OCI-LY1 (cell line): ENCODE data around the gene SH3D19.

Source experiments
- H2AFZ ChIP-seq: fragments of 200-600 bp; sonication (generic), shearing (Covaris generic); 2 replicates; pipeline ENCODE4 v1.6.0; 2014; ENCODE audit warnings: antibody characterized with exemption, mild to moderate bottlenecking, low read length
- H3F3A ChIP-seq: fragments of 200-600 bp; sonication (generic), shearing (Covaris generic); 2 replicates; pipeline ENCODE4 v1.6.0; 2014; ENCODE audit warnings: mild to moderate bottlenecking, antibody characterized with exemption, low read length, moderate library complexity; ENCODE audit not compliant: insufficient read depth
- H3K27ac ChIP-seq: fragments of 200-600 bp; sonication (generic); 2 replicates; pipeline ENCODE4 v1.5.1; 2014; ENCODE audit warnings: low read length, mixed run types, mild to moderate bottlenecking, low read depth; ENCODE audit not compliant: poor library complexity, severe bottlenecking
- H3K27me3 ChIP-seq: fragments of 200-600 bp; sonication (generic); 2 replicates; pipeline ENCODE4 v1.6.0; 2014; ENCODE audit warnings: antibody characterized with exemption, mild to moderate bottlenecking, low read length, moderate library complexity; ENCODE audit not compliant: insufficient read depth
- H3K36me3 ChIP-seq: fragments of 200-600 bp; sonication (generic); 2 replicates; pipeline ENCODE4 v1.6.1; 2014; ENCODE audit warnings: mild to moderate bottlenecking, antibody characterized with exemption, low read length, moderate library complexity, mixed read lengths; ENCODE audit not compliant: insufficient read depth
- H3K4me1 ChIP-seq: fragments of 200-600 bp; sonication (generic); 2 replicates; pipeline ENCODE4 v1.5.1; 2014; ENCODE audit warnings: mild to moderate bottlenecking, low read length, moderate library complexity; ENCODE audit not compliant: insufficient read depth, severe bottlenecking
- H3K4me2 ChIP-seq: fragments of 200-600 bp; sonication (generic), shearing (Covaris generic); 2 replicates; pipeline ENCODE4 v1.6.1; 2014; ENCODE audit warnings: low read length
- H3K4me3 ChIP-seq: fragments of 200-600 bp; sonication (generic); 2 replicates; pipeline ENCODE4 v1.5.1; 2014; ENCODE audit warnings: low read length, low read depth, mild to moderate bottlenecking, mixed read lengths; ENCODE audit not compliant: poor library complexity, severe bottlenecking
- H3K79me2 ChIP-seq: fragments of 200-600 bp; shearing (Covaris generic); 2 replicates; pipeline ENCODE4 v1.6.1; 2016; ENCODE audit warnings: mixed run types, low read length, mixed read lengths; ENCODE audit not compliant: insufficient read depth
- H3K9ac ChIP-seq: fragments of 200-600 bp; sonication (generic), shearing (Covaris generic); 2 replicates; pipeline ENCODE4 v1.6.1; 2014; ENCODE audit warnings: mild to moderate bottlenecking, low read length, mixed read lengths
- H3K9me2 ChIP-seq: fragments of 200-600 bp; sonication (generic), shearing (Covaris generic); 2 replicates; pipeline ENCODE4 v1.6.1; 2014; ENCODE audit warnings: low read depth, mild to moderate bottlenecking, low read length, mixed read lengths
- H3K9me3 ChIP-seq: fragments of 200-600 bp; shearing (Covaris generic); 2 replicates; pipeline ENCODE4 v1.6.1; 2014; ENCODE audit warnings: low read length, mixed read lengths
- H4K20me1 ChIP-seq: fragments of 200-600 bp; sonication (generic), shearing (Covaris generic); 2 replicates; pipeline ENCODE4 v1.6.0; 2016; ENCODE audit warnings: mild to moderate bottlenecking, low read length; ENCODE audit not compliant: insufficient read depth
- CTCF ChIP-seq: fragments of 200-600 bp; sonication (generic), shearing (Covaris generic); IDR thresholded peaks from 2 replicates; pipeline ENCODE4 v1.5.1; 2017; ENCODE audit warnings: mild to moderate bottlenecking, antibody characterized with exemption, low read length, moderate library complexity, mixed read lengths
- EZH2 ChIP-seq: fragments of 200-600 bp; sonication (generic), shearing (Covaris generic); IDR thresholded peaks from 2 replicates; pipeline ENCODE4 v1.8.0; 2017; ENCODE audit warnings: borderline replicate concordance, mixed run types, mild to moderate bottlenecking, antibody characterized with exemption, low read length, moderate library complexity, mixed read lengths

Gene SH3D19

GRCh38 chr4:151093203-151093602 is 232.2 kb downstream of the SH3D19 start:
- Histone ChIP-seq H4K20me1 (no peaks in the 10 kb centered on the region), H3K4me3 (no peak overlapping the region), H2AFZ (no peak overlapping the region), H3K27ac (no peak overlapping the region), H3K4me1 (peaks cover 4% of the 10 kb centered on the region), H3K36me3 (no peaks in the 10 kb centered on the region), H3K79me2 (no peaks in the 10 kb centered on the region), H3K27me3 (no peaks in the 10 kb centered on the region), H3K9me2 (no peaks in the 10 kb centered on the region), H3K9me3 (no peaks in the 10 kb centered on the region), H3K9ac (no peak overlapping the region), H3F3A (no peaks in the 10 kb centered on the region), H3K4me2 (no peak overlapping the region)
- TF ChIP-seq CTCF (no peak), EZH2 (no peak)

- no peaks in the 10 kb centered on the region for H3F3A ChIP-seq
- H3K36me3 ChIP-seq, result no peaks in the 10 kb centered on the region
- H3K79me2 ChIP-seq, result no peaks in the 10 kb centered on the region
- no peak overlapping the region for H3K4me3 ChIP-seq
- no peak overlapping the region for H3K9ac ChIP-seq
- H3K27ac ChIP-seq, result no peak overlapping the region
- no peaks in the 10 kb centered on the region for H4K20me1 ChIP-seq
- no peaks in the 10 kb centered on the region for H3K27me3 ChIP-seq
- H3K9me3 ChIP-seq, result no peaks in the 10 kb centered on the region
- H3K4me2 ChIP-seq, result no peak overlapping the region
- no peak overlapping the region for H2AFZ ChIP-seq
- H3K4me1 ChIP-seq, result no peaks in the 10 kb centered on the region
- H3K9me2 ChIP-seq, result no peaks in the 10 kb centered on the region
- TF ChIP-seq CTCF, result no peak
- no peak for TF ChIP-seq EZH2
These were observed 232.9 kb downstream of the SH3D19 start for GRCh38 chr4:151092488-151092887.

- Histone ChIP-seq H3K36me3 (no peaks in the 10 kb centered on the region), H3K4me3 (no peak overlapping the region), H3K9me2 (no peaks in the 10 kb centered on the region), H4K20me1 (no peaks in the 10 kb centered on the region), H2AFZ (no peak overlapping the region), H3K27ac (no peak overlapping the region), H3K9ac (no peak overlapping the region), H3K9me3 (no peaks in the 10 kb centered on the region), H3K4me2 (no peak overlapping the region), H3K79me2 (no peaks in the 10 kb centered on the region), H3K4me1 (no peaks in the 10 kb centered on the region), H3K27me3 (no peaks in the 10 kb centered on the region), H3F3A (no peaks in the 10 kb centered on the region)
- no peak for TF ChIP-seq EZH2
- TF ChIP-seq CTCF, result no peak
These were observed 234.4 kb downstream of the SH3D19 start for GRCh38 chr4:151091047-151091446.
